Gastrocnemius medialis (tissue), 4 donors: ENCODE data around the gene SYTL2.
"Not testable (repeated sequence)": the region's sequence is repeated elsewhere in the genome, so short reads cannot be mapped to it uniquely, and the experiment has no call there.

Experiments used
- CTCF ChIP-seq, 5 experiments: fragments of 450-650 bp in 3 of 5; fragments of 200-600 bp in 2 of 5; sonication (generic) in 2 of 5; IDR thresholded peaks in 4 of 5; conservative IDR thresholded peaks in 1 of 5; 1 replicate in 4 of 5; 2 replicates in 1 of 5; pipeline ENCODE4 v1.5.1; 2016 to 2019; ENCODE audit warnings: antibody characterized with exemption in 5 of 5, mild to moderate bottlenecking in 3 of 5, moderate library complexity in 3 of 5
- POLR2A ChIP-seq, 2 donors: fragments of 450-650 bp; IDR thresholded peaks; one replicate each; pipeline ENCODE4 v1.6.1; 2017; ENCODE audit warnings: antibody characterized with exemption in 2 of 2, mild to moderate bottlenecking in 2 of 2, moderate library complexity in 2 of 2

GRCh38 chr11:85853541-85853940 is 42.6 kb upstream of the SYTL2 start:
- TF ChIP-seq CTCF (IDR thresholded peaks at IDR 0.05 in 4 of 5, conservative IDR thresholded peaks at IDR 0.05 in 1 of 5); POLR2A (IDR thresholded peaks at IDR 0.05): not testable (repeated sequence)
